Testis (tissue), 3 donors: Measurements from ENCODE around the gene KCNC3. TPM values are rescaled to one million over a fixed set of nuclear protein-coding genes. Genes with fewer than 3 reads are reported as not detected.

Experiments used
- DNase-seq: peaks from one replicate; pipeline ENCODE4 v3.0.0-alpha.2; 2019
- H3K27ac ChIP-seq, 2 donors: fragments of 200-600 bp; sonication (generic); one replicate each; pipeline ENCODE4 v1.5.1; 2019
- H3K27me3 ChIP-seq: fragments of 200-600 bp; sonication (generic); one replicate; pipeline ENCODE4 v1.5.1; 2019
- H3K36me3 ChIP-seq: fragments of 200-600 bp; sonication (generic); one replicate; pipeline ENCODE4 v1.5.1; 2017; ENCODE audit warnings: low read depth; ENCODE audit errors: missing control alignments
- H3K4me1 ChIP-seq: fragments of 200-600 bp; sonication (generic); one replicate; pipeline ENCODE4 v1.5.1; 2019
- H3K4me3 ChIP-seq, 2 donors: fragments of 200-600 bp; sonication (generic); one replicate each; pipeline ENCODE4 v1.5.1; 2017 to 2019
- H3K9me3 ChIP-seq: fragments of 200-600 bp; sonication (generic); one replicate; pipeline ENCODE4 v1.5.1; 2017
- CTCF ChIP-seq, 3 experiments: fragments of 450-650 bp in 2 of 3; fragments of 200-600 bp in 1 of 3; sonication (generic) in 1 of 3; IDR thresholded peaks; one replicate each; pipeline ENCODE4 v1.5.1; 2016 to 2019; ENCODE audit warnings: antibody characterized with exemption in 3 of 3, mild to moderate bottlenecking in 2 of 3, moderate library complexity in 1 of 3
- POLR2A ChIP-seq: fragments of 450-650 bp; IDR thresholded peaks from one replicate; pipeline ENCODE4 v1.6.1; 2017; ENCODE audit warnings: antibody characterized with exemption, mild to moderate bottlenecking, moderate library complexity
- WGBS, 2 donors: methylation state at CpG; one replicate each; pipeline ENCODE4 v1.1.5; 2018; 5-methylcytosine and 5-hydroxymethylcytosine counted together
- intact Hi-C: fragments of 100-400 bp; cut with DNase I; formaldehyde crosslinking; loops from one replicate; pipeline ENCODE4 v1.15.1; 2023; ENCODE audit warnings: low total_unique reads
- polyA plus RNA-seq: library from polyadenylated mRNA; stranded (reverse); fragments of 350-450 nt; fragmentation: Illumina TruSeq; extraction: RNeasy Lipid Tissue Mini Kit (QIAGEN cat#74804); gene quantifications from one replicate; pipeline ENCODE4 v1.2.3, GENCODE V29; 2014; ENCODE audit warnings: low read depth, low replicate concordance; ENCODE audit not compliant: insufficient read depth
- total RNA-seq, 2 donors: library from RNA; depleted of rRNA; stranded (reverse); fragments of >200 nt; gene quantifications; one replicate each; pipeline ENCODE4 v1.2.3, GENCODE V29; 2016

Gene KCNC3
- total and polyA plus RNA-seq, 3 donors from 2014 or later, result 6.9 to 16.0 (median 7.7) TPM

- Histone ChIP-seq H3K4me3 (no peak overlapping the region), H3K9me3 (no peaks in the 10 kb centered on the region), H3K27ac (no peak overlapping the region), H3K4me1 (no peaks in the 10 kb centered on the region), H3K27me3 (no peaks in the 10 kb centered on the region), H3K36me3 (no peaks in the 10 kb centered on the region)
- WGBS, 2 donors, result 91 to 96% methylated on average over 18 of the region's 18 CpGs
- no peak for DNase-seq
- TF ChIP-seq CTCF (IDR thresholded peaks at IDR 0.05) (no peak), POLR2A (no peak)
- intact Hi-C loops, result no loop called here
Observed at GRCh38 chr19:50286443-50286842, 42.7 kb downstream of the KCNC3 start.

- TF ChIP-seq CTCF (IDR thresholded peaks at IDR 0.05) (no peak), POLR2A (no peak)
- Histone ChIP-seq H3K27me3 (no peaks in the 10 kb centered on the region), H3K27ac (no peak overlapping the region), H3K9me3 (no peaks in the 10 kb centered on the region), H3K4me1 (no peaks in the 10 kb centered on the region), H3K36me3 (no peaks in the 10 kb centered on the region), H3K4me3 (no peak overlapping the region)
- 83 to 85% methylated on average over 2 of the region's 2 CpGs for WGBS, 2 donors
- intact Hi-C loops, result no loop called here
- no peak for DNase-seq
Observed at GRCh38 chr19:50285833-50286232, 43.3 kb downstream of the KCNC3 start.

- intact Hi-C loops, result no loop called here
- no peaks in the 10 kb centered on the region for H3K9me3 ChIP-seq
- no peak for DNase-seq
Observed at GRCh38 chr19:50281491-50281890, 47.7 kb downstream of the KCNC3 start.

GRCh38 chr19:50280983-50281382 lies 48.2 kb downstream of the KCNC3 start:
- H3K9me3 ChIP-seq, result no peaks in the 10 kb centered on the region
- DNase-seq, result no peak
- WGBS, 2 donors, result 69 to 89% methylated on average over 3 of the region's 3 CpGs
- intact Hi-C loops, result no loop called here
- H3K27ac ChIP-seq, result no peak overlapping the region
- H3K4me3 ChIP-seq, result no peak overlapping the region
- H3K27me3 ChIP-seq, result no peaks in the 10 kb centered on the region
- no peaks in the 10 kb centered on the region for H3K4me1 ChIP-seq
- TF ChIP-seq CTCF (IDR thresholded peaks at IDR 0.05), result no peak
- no peak for TF ChIP-seq POLR2A
- H3K36me3 ChIP-seq, result no peaks in the 10 kb centered on the region

More at GRCh38 chr19:50281491-50281890, 47.7 kb downstream of the KCNC3 start:
- Histone ChIP-seq H3K4me1 (no peaks in the 10 kb centered on the region), H3K27ac (no peak overlapping the region), H3K36me3 (no peaks in the 10 kb centered on the region), H3K27me3 (no peaks in the 10 kb centered on the region), H3K4me3 (no peak overlapping the region)
- 90 to 94% methylated on average over 21 to 22 of the region's 22 CpGs for WGBS, 2 donors
- TF ChIP-seq POLR2A, result no peak
- TF ChIP-seq CTCF (IDR thresholded peaks at IDR 0.05), result no peak

- H3K4me1 ChIP-seq, result no peaks in the 10 kb centered on the region
- intact Hi-C loops, result no loop called here
- no peak overlapping the region for H3K4me3 ChIP-seq
- TF ChIP-seq POLR2A, result no peak
- no peak for TF ChIP-seq CTCF (IDR thresholded peaks at IDR 0.05)
- WGBS, 2 donors, result 85 to 92% methylated on average over 7 to 14 of the region's 14 CpGs
- no peak overlapping the region for H3K27ac ChIP-seq
- H3K27me3 ChIP-seq, result no peaks in the 10 kb centered on the region
- H3K9me3 ChIP-seq, result no peaks in the 10 kb centered on the region
- DNase-seq, result no peak
- no peaks in the 10 kb centered on the region for H3K36me3 ChIP-seq
Observed at GRCh38 chr19:50280074-50280473, 49.1 kb downstream of the KCNC3 start.
